Stimulated activated CD8-positive, alpha-beta memory T cell treated with anti-CD3 and anti-CD28 coated beads, Interleukin-15, amount 100 ng/mL, for 1 hour (primary cell): Measurements from ENCODE around the gene RNF126.
"Not testable (repeated sequence)": the region's sequence is repeated elsewhere in the genome, so short reads cannot be mapped to it uniquely, and the experiment has no call there.

ENCODE experiments used
- DNase-seq: peaks from one replicate; pipeline ENCODE4 v3.0.0-alpha.2; 2020; ENCODE audit warnings: low read depth

RNF126 gene

DNA sequence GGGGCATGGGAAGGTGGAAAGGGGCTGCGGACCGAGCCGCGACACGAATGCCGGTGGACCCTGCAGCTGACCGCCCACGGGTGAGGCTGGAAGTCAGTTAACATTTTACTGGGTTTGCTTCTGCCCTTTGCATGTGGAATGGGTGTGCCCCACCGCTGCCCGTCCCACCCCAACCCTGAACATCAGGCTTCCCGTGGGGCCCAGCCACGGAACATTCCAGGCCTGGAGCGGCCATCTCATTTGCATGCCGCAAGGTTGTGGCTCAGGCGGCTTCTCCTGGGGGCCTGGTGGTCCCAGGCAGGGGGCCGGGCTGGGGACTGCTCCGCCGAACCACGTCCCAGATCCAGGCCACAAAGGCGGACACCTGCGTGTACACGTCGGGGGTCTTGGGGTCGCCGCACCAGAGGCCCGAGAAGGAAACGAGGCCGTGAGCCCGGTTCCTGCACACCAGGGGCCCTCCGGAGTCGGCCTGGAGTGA, 22.5 kb upstream of the RNF126 start:
- DNase-seq = no peak

GRCh38 chr19:682678-683320, 19.8 kb upstream of the RNF126 start:
- no peak for DNase-seq

DNA sequence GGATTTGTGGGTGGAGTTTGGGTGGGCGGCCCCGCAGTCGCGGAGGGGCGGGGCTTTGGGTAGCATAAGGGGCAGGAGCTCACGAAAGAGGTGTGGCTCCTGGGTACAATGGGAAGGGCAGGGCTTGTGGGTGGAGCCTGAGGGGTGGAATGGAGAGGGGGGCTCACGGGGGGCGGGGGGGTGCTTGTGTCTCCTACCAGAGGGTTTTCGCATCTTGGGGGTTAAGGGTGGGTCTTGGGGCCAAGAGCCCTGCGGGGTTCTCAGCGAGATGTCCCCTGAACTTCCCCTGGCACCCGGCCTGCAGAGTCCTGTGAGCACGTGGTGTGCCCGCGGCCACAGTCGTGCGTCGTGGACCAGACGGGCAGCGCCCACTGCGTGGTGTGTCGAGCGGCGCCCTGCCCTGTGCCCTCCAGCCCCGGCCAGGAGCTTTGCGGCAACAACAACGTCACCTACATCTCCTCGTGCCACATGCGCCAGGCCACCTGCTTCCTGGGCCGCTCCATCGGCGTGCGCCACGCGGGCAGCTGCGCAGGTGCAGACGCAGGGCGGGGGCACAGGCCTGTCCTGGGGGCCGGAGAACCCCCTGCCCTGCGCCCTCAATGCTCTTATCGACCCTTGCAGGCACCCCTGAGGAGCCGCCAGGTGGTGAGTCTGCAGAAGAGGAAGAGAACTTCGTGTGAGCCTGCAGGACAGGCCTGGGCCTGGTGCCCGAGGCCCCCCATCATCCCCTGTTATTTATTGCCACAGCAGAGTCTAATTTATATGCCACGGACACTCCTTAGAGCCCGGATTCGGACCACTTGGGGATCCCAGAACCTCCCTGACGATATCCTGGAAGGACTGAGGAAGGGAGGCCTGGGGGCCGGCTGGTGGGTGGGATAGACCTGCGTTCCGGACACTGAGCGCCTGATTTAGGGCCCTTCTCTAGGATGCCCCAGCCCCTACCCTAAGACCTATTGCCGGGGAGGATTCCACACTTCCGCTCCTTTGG, 18.3 kb upstream of the RNF126 start:
- DNase-seq = peak; percentile 83

DNA sequence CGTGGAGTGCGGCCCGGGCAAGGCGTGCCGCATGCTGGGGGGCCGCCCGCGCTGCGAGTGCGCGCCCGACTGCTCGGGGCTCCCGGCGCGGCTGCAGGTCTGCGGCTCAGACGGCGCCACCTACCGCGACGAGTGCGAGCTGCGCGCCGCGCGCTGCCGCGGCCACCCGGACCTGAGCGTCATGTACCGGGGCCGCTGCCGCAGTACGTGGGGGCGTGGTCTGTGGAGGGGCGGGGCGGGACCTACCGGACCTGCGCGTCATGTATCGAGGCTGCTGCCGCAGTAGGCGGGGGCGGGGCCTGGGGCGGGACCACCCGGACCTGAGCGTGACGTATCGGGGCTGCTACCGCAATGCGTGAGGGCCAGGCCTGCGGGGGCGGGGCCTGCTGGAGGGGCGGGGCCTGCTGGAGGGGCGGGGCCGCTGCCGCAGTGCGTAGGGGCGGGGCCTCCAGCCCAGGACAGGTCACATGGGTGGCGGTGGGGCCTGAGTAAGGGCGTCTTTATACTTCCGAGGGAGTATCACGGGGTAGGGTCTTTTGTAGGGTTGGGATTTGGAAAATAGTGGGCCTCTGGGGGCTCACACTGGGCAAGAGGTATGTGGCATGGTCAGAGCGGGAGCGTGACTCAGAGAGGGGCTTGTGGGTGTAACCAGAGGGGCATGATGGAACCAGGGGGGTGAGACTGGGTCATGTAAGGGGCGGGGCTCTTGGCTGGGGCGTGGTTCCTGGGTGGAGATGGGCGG, 17.4 kb upstream of the RNF126 start:
- DNase-seq = peak; percentile 98

DNA sequence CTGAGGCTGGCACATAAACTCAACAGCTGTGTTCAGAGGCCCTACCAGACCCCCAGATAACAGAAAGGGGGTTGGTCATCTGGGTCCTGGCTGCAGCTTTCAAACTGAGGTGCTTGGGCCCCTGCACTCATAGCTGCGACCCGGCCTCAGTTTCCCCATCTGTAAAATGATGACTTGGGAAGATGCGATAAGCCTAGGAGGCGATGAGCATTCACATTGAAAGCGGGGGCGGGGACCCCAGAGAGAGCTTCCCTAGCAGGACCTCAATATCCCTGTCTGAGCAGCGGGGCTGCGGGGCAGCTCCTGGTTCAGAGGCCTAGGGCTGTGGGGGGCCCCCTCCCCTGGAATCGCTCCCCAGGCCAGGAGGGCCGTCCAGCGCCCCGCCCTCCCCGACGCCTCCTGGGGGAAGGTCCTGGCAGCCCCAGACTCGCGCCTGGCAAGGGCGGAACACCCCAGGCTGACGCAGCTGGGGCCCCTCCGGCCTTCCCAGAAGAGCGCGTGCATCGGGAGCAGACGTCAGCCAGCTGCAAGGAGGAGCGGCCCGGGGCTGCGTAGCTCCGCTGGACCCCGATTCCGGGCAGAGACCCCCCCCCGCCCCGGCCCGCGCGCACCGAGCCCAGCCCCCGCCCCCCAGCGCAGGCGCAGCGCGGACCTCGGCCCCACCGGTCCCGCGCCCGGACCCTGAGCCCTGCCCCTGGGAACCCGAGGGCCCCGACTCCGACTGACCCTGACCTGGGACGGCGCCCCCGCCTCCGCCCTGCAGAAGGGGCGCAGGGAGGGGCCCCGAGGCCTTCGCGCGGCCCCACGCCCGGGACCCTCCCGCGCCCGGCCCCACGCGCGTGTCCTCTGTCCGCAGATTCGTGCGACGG, 16.6 kb upstream of the RNF126 start:
- no peak for DNase-seq

- no peak for DNase-seq
Measured at GRCh38 chr19:678791-679388, 15.9 kb upstream of the RNF126 start.

GRCh38 chr19:677601-678436, 14.8 kb upstream of the RNF126 start:
- DNase-seq = no peak

DNA sequence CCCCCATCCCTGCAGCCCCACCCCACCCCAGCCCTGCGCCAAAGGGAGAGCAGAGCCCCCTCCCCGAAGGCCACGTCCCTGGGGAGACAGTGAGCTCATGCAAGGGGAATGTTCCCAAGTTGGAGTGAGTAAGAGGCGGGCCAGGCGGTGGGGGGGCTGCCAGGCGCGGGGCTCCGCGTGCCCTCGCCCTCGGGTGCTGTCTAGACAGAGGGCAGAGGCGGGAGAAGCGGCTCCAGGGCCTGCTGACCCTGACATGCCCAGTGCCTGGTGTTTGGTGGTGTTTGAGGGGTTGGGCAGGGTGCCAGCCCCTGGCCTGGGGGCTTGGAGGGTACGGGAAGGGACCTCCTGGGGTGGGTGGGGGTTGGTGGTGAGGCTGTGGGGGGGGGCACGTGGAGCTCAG, 14.2 kb upstream of the RNF126 start:
- DNase-seq = no peak

DNA sequence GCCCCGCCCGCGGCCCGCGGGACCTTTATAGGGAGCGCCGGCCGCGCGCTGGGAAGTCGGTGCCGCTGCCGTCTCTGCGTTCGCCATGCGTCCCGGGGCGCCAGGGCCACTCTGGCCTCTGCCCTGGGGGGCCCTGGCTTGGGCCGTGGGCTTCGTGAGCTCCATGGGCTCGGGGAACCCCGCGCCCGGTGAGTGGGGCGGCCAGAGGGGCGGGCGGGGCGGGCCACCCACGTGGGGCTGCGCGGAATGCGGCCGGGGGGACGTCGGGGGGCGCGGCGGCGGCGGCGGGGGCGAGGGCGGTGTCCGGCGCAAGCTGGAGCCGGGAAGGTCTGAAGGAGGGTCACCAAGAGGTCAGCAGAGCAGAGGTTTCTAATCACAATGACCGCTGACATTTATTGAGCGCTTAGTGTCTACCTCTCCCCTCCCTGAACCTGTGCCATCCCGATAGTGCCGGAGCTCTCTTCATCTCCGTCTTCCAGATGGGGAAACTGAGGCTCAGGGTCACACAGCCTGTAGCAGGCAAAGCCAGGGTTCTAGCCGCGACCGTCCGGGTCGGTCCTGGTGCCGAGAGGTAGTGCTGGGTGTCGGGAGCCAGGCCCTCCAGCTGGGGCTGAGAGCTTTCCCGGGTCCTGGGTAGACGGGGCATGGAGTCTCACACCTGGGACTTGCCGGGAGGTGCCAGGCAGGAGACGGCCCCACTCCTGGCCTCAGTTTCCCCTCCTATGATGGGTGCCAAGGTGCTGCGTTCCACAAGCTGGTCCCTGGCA, 13.5 kb upstream of the RNF126 start, which contains the start of gene FSTL3:
FSTL3 (plus strand) TSS at position 54 of the 767 bp plus-strand sequence; CDS start at position 86, 32 bp downstream.
- DNase-seq = no peak

- DNase-seq = no peak
Measured at GRCh38 chr19:676007-676338, 13.0 kb upstream of the RNF126 start.

DNA sequence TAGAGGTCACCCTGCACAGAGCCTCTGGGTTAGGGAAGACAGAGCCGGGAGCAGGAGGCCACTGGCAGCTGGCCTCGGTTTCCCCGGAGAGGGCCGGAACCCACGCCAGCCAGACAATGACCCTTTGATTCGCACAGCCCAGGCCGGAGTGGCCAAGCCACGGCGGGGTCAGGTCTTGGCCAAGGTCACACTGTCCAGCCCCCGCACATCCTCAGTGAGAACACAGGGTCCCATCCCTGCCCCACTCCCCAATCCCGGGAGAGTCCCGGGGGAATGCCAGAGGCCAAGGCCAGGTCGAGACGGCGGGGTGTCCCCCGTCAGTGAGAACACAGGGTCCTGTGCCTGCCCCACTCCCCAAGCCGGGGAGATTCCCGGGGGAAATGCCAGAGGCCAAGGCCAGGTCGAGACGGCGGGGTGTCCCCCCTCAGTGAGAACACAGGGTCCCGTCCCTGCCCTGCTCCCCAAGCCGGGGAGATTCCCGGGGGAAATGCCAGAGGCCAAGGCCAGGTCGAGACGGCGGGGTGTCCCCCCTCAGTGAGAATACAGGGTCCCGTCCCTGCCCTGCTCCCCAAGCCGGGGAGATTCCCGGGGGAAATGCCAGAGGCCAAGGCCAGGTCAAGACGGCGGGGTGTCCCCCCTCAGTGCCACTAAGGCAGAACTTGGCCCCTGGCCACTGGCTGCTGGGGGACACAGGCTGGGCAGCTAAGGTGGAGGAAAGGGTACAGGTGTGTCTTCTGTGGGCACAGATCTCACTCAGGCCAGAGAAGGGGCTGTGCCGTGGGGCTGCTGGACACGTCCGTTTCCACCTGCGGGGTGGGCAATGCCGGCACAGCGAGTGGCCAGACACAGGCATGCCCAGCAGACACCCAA, 11.5 kb upstream of the RNF126 start:
- DNase-seq = no peak

GRCh38 chr19:670609-671075, 7.6 kb upstream of the RNF126 start:
- DNase-seq = no peak

DNA sequence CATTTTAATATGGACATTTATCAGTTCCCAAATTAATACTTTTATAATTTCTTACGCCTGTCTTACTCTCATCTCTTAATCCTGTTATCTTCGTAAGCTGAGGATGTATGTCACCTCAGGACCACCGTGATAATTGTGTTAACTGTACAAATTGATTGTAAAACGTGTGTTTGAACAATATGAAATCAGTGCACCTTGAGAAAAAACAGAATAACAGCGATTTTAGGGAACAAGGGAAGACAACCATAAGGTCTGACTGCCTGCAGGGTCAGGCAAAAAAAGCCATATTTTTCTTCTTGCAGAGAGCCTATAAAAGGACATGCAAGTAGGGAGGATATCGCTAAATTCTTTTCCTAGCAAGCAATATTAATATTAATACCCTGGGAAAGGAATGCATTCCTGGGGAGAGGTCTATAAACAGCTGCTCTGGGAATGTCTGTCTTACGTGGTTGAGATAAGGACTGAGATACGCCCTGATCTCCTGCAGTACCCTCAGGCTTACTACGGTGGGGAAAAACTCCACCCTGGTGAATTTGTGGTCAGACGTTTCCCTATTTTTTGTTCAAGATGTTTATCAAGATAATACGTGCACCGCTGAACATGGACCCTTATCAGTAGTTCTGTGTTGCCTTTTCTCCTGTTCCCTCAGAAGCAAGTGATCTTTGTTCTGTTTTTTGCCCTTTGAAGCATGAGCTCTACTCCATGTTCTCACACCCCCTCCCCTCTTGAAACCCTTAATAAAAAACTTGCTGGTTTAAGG, 5.8 kb upstream of the RNF126 start:
- not testable (repeated sequence) for DNase-seq

DNA sequence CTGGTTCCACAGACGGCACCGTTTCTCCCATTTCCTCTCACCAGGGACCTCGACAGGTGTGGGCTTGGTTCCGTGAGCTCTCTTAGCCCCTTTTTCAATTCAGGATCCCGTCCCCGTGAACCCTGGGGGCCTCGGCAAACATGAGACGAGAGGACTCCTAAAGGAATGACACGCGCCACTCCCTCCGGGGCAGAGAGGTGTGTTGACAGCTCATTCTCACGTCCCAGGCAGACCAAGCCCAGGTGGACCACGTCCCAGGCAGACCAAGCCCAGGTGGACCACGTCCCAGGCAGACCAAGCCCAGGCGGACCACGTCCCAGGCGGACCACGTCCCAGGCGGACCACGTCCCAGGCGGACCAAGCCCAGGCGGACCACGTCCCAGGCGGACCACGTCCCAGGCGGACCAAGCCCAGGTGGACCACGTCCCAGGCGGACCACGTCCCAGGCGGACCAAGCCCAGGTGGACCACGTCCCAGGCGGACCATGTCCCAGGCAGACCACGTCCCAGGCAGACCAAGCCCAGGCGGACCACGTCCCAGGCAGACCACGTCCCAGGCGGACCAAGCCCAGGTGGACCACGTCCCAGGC, 4.1 kb upstream of the RNF126 start:
- not testable (repeated sequence) for DNase-seq

DNA sequence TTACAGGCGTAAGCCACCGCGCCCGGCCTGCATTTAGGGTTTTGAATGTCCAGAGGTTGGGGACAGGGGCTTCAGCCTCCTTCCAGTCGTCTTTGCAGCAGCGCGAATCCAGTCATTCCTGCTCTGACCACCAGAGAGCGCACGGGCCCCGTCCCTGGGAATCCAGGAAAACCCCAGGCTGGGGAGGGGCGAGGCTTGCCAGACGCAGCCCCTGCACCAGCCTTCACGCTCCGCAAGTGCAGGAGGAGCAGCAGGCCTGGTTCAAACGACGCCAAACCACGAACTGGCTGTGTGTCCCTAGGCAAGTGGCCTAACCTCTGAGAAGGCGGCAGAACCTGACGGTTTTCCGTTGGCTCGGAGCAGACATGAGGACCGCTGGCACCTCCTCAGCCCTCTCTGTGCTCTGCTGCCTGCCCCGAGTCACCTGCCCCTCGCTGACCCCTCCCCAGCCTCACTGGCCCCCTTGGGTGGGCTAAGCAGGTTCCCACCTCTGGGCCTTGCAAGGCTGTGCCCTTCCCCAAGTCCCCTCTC, 2.0 kb upstream of the RNF126 start:
- DNase-seq = peak; percentile 66

DNA sequence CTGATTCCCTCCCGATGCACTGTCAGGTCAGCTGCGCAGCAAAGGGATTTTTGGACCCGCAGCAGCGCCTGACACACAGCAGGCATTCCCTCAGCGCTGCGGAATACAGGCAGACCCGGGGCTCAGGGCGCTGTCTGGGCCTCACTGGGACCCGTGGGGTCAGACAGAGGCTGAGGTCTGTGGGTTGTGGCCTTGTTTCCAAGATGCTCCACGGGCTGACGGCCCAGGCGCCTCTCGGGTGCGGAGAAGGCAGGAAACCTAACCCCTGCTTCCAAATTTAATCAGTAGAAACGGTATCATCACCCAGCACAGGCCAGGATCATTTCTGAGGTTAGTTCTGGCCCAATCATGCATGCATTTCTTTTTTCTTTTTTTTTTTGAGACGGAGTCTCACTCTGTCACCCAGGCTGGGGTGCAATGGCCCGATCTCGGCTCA, 686 bp upstream of the RNF126 start:
- DNase-seq = no peak
